Spleen (tissue), 11 donors: ENCODE results near the gene SLC25A53. TPM values are rescaled to one million over a fixed set of nuclear protein-coding genes. Genes with fewer than 3 reads are reported as not detected.
A peak's percentile ranks its signal among the peaks of the same experiment; 100 is the strongest.

Source experiments
- DNase-seq: peaks from one replicate; pipeline ENCODE4 v3.0.0-alpha.2; 2020
- H3K27ac ChIP-seq, 8 donors: fragments of 200-600 bp; sonication (generic) in 7 of 8; 1 replicate in 4 of 8; 2 replicates in 4 of 8; pipeline versions ENCODE4 v1.5.0 to v1.8.0; 2016 to 2021; ENCODE audit warnings: inconsistent platforms in 4 of 8, mild to moderate bottlenecking in 4 of 8, moderate library complexity in 1 of 8
- H3K27me3 ChIP-seq, 7 donors: fragments of 200-600 bp; sonication (generic) in 6 of 7; replicated peaks in 1 of 7; 1 replicate in 4 of 7; 2 replicates in 3 of 7; pipeline versions ENCODE4 v1.5.0 to v1.8.0; 2016 to 2021; ENCODE audit warnings: inconsistent platforms in 3 of 7, mild to moderate bottlenecking in 1 of 7
- H3K36me3 ChIP-seq, 6 donors: fragments of 200-600 bp; sonication (generic) in 5 of 6; 1 replicate in 4 of 6; 2 replicates in 2 of 6; pipeline versions ENCODE4 v1.5.0 to v1.8.0; 2016 to 2021; ENCODE audit warnings: inconsistent platforms in 2 of 6
- H3K4me1 ChIP-seq, 6 donors: fragments of 200-600 bp; sonication (generic) in 5 of 6; 1 replicate in 3 of 6; 2 replicates in 3 of 6; pipeline versions ENCODE4 v1.5.0 to v1.8.0; 2016 to 2021; ENCODE audit warnings: inconsistent platforms in 3 of 6
- H3K4me3 ChIP-seq, 8 donors: fragments of 200-600 bp; sonication (generic) in 7 of 8; 1 replicate in 4 of 8; 2 replicates in 4 of 8; pipeline versions ENCODE4 v1.5.0 to v1.8.0; 2016 to 2021; ENCODE audit warnings: inconsistent platforms in 4 of 8, mild to moderate bottlenecking in 4 of 8, moderate library complexity in 2 of 8
- H3K9me3 ChIP-seq, 8 donors: fragments of 200-600 bp; sonication (generic) in 7 of 8; 1 replicate in 4 of 8; 2 replicates in 4 of 8; pipeline versions ENCODE4 v1.5.0 to v1.8.0; 2016 to 2021; ENCODE audit warnings: inconsistent platforms in 4 of 8
- CTCF ChIP-seq, 11 experiments: fragments of 200-600 bp in 7 of 11; fragments of 450-650 bp in 4 of 11; sonication (generic) in 4 of 11; IDR thresholded peaks in 8 of 11; conservative IDR thresholded peaks in 3 of 11; 1 replicate in 7 of 11; 2 replicates in 4 of 11; pipeline versions ENCODE4 v1.4.0 to v1.8.0; 2016 to 2021; ENCODE audit warnings: antibody characterized with exemption in 11 of 11, inconsistent platforms in 4 of 11, mild to moderate bottlenecking in 1 of 11
- POLR2A ChIP-seq, 3 donors: fragments of 450-650 bp; IDR thresholded peaks; one replicate each; pipeline ENCODE4 v1.5.1; 2017; ENCODE audit warnings: antibody characterized with exemption in 3 of 3, mild to moderate bottlenecking in 1 of 3
- POLR2AphosphoS5 ChIP-seq, 3 donors: sonication (generic); formaldehyde crosslinking; IDR thresholded peaks; one replicate each; pipeline ENCODE4 v1.5.1; 2017; ENCODE audit warnings: antibody characterized with exemption in 3 of 3
- WGBS, 5 donors: extraction: QIAGEN DNeasy Blood & Tissue Kit in 3 of 5; methylation state at CpG; one replicate each; pipeline versions ENCODE4 v1.1.5 to v1.1.7; 2013 to 2018; 5-methylcytosine and 5-hydroxymethylcytosine counted together
- intact Hi-C: fragments of 100-400 bp; cut with DNase I; formaldehyde crosslinking; loops from one replicate; pipeline ENCODE4 v1.15.0; 2023; ENCODE audit warnings: low total_unique reads
- polyA plus RNA-seq, 3 donors: library from polyadenylated mRNA; stranded (reverse); fragments of 200-250 nt; gene quantifications; one replicate each; pipeline ENCODE4 v1.2.1, GENCODE V29; 2013
- total RNA-seq, 7 donors: library from RNA; depleted of rRNA in 3 of 7; stranded (reverse); fragments of >200 nt in 3 of 7; fragmentation: NEBNext Ultra II Directional in 4 of 7; extraction: Animal tissue kit (Norgen Biotek cat#: 25700) in 4 of 7; gene quantifications; one replicate each; pipeline versions ENCODE4 v1.1.0 to v1.2.1, GENCODE V29; 2016 to 2021
- donor health status: healthy with polysubstance abuse.
- donor health status: DM: no; HTN: no; CAD: no; lungs with moderate emphysema.
- donor health status: DM: no; HTN: no; CAD: no.
- donor health status: Bipolar disorder and iron deficiency.
- donor health status: healthy.
- donor health status: DM: no; HTN: no; CAD: no.
- donor health status: DM: yes; HTN: yes; CAD: no.

The SLC25A53 gene
- total and polyA plus RNA-seq, 10 donors = 4.5 to 31.7 (median 13.3) TPM

DNA sequence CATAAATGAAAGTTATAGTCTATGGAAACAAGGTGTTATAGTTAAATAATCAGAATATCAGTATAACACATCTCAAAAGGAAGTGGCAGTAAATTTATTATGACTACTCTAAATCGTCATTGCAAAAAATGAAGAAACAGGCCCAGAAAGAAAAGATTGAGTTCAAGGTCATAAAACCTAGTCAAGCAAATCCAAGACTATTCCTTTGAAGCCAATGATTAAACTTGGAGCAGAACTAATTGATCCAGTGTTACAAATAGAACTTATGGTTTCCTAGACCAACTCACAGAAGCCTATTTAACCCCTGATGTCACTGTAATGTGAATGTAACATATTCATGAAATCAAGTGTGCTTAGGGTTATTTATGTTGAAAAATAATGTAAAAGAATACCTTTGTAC lies 11.3 kb upstream of the SLC25A53 start:
- no peak for TF ChIP-seq CTCF (IDR thresholded peaks at IDR 0.05 in 8 of 11, conservative IDR thresholded peaks at IDR 0.05 in 3 of 11)
- no peak for TF ChIP-seq POLR2A (IDR thresholded peaks at IDR 0.05)
- TF ChIP-seq POLR2AphosphoS5 (IDR thresholded peaks at IDR 0.05) = no peak
- WGBS, 5 donors = 5 to 22% (median 14%) methylated on average over 1 of the region's 1 CpG
- Histone ChIP-seq H3K9me3 (no peaks in the 10 kb centered on the region), H3K4me3 (peak overlapping the region in 2 of 8 donors; percentile 77 to 89), H3K27me3 (no peaks in the 10 kb centered on the region), H3K27ac (no peak overlapping the region), H3K36me3 (peaks cover 0 to 5% (median 0%) of the 10 kb centered on the region in 6 donors), H3K4me1 (peaks cover 4 to 38% (median 17%) of the 10 kb centered on the region in 6 donors)
- no peak for DNase-seq
- intact Hi-C loops = no loop called here

DNA sequence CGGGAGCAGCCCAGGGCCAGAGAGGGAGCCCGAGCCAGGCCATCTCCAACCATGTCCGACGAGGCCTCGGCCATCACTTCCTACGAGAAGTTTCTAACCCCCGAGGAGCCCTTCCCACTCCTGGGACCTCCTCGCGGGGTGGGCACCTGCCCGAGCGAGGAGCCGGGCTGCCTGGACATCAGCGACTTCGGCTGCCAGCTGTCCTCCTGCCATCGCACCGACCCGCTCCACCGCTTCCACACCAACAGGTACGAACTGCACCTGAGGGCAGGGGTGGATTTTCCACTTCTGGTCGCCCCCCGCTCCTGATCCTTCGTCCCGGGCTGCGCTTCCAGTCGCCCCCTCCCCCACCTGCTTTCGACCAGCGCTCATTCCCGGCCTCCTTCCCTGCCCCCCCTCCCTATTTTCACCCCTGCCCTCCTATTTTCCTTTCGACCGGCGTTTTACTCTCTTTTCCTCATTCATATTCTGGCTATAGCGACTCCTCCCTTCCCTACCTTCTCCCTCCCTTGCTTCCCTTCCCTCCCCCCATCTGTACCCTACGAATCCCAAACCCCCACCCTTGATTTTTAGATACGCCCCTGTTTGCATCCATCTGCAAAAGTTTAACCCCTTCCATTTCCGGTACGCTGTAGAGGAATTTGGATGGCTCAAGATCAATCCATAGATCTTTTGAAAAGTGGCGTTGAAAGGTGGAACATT lies 10.1 kb upstream of the SLC25A53 start:
- H3K4me3 ChIP-seq = peak overlapping the region; percentile 57 to 89 (median 64)
- WGBS, 5 donors = 0 to 46% (median 1%) methylated on average over 14 to 37 of the region's 37 CpGs
- intact Hi-C loops = no loop called here
- no peak for TF ChIP-seq POLR2A (IDR thresholded peaks at IDR 0.05)
- no peak for TF ChIP-seq CTCF (IDR thresholded peaks at IDR 0.05 in 8 of 11, conservative IDR thresholded peaks at IDR 0.05 in 3 of 11)
- TF ChIP-seq POLR2AphosphoS5 (IDR thresholded peaks at IDR 0.05) = no peak
- H3K27ac ChIP-seq = peak overlapping the region; percentile 66 to 93 (median 86)
- H3K27me3 ChIP-seq = no peaks in the 10 kb centered on the region
- H3K4me1 ChIP-seq = peaks cover 4 to 38% (median 17%) of the 10 kb centered on the region in 6 donors
- DNase-seq = no peak
- H3K36me3 ChIP-seq = peaks cover 0 to 5% (median 0%) of the 10 kb centered on the region in 6 donors
- H3K9me3 ChIP-seq = no peaks in the 10 kb centered on the region

DNA sequence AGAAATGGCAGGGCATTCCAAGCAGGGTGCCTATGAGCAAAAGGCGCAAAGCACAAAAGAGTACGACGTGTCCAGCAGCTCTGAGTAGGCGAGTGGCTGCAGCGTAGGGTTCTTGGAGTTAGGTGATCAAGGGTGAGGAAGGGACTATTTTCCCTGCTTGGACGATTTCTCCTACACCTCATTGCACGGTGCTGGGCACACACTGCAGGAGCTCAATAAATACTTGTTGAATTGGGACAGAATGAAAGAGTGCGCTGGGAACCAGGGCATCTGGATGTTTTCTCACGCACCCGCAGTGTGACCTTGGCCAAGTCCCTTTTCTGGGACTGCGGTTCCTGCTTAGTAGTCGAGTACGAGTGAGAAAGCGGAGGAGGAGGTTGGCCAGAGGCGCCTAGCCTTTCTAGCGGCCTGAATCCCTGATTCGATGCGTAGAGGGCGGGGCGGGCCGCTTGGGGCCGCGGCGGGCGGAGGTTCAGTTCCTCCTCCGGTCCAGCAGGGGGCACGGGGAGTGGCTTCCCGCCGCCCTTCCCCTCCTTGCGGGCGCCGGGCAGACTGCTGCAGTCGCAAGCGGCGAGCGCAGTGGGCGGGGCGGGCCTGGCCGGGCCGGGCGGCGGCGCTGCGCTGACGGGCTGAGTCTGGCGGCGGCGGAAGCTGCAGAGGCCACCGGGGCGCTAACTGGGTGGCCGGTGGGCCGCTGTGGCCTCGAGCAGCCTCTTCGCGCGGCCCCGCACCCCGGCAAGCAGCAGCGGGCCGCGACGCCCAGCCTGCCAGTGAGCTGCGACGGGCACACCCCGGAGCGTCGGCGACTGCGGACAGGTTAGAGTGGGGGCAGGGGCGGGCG lies 9.3 kb upstream of the SLC25A53 start, which contains the start of gene FAM199X:
Gene FAM199X (plus strand): TSS at position 560 of the 841 bp plus-strand sequence. CDS start 333 bp downstream, outside the sequence.
- Histone ChIP-seq H3K27me3 (no peaks in the 10 kb centered on the region), H3K9me3 (no peaks in the 10 kb centered on the region), H3K4me3 (peak within 1 kb of the TSS; percentile 57 to 89 (median 64)), H3K27ac (peak within 1 kb of the TSS; percentile 66 to 93 (median 86)), H3K36me3 (peaks cover 0 to 5% (median 0%) of the 10 kb centered on the region in 6 donors), H3K4me1 (peaks cover 4 to 38% (median 17%) of the 10 kb centered on the region in 6 donors)
- intact Hi-C loops = no loop called here
- peak; percentile 97 for DNase-seq
- TF ChIP-seq CTCF (IDR thresholded peaks at IDR 0.05 in 8 of 11, conservative IDR thresholded peaks at IDR 0.05 in 3 of 11) (peak; percentile 52 to 95 (median 88)), POLR2AphosphoS5 (IDR thresholded peaks at IDR 0.05) (peak; percentile 58 to 84 (median 83)), POLR2A (IDR thresholded peaks at IDR 0.05) (peak in 1 of 3 donors; percentile 56)
- 2 to 58% (median 7%) methylated on average over 13 to 69 of the region's 71 CpGs for WGBS, 5 donors
